Stimulated activated CD4-positive, alpha-beta T cell treated with anti-CD3 and anti-CD28 coated beads, Interleukin-4, amount 100 ng/mL, for 4 hours (primary cell): ENCODE data around the gene MYH9.
"Not testable (repeated sequence)": the region's sequence is repeated elsewhere in the genome, so short reads cannot be mapped to it uniquely, and the experiment has no call there.

Source experiments
- DNase-seq, 2 experiments: peaks; one replicate each; pipeline ENCODE4 v3.0.0-alpha.2; 2020

Gene MYH9

DNA sequence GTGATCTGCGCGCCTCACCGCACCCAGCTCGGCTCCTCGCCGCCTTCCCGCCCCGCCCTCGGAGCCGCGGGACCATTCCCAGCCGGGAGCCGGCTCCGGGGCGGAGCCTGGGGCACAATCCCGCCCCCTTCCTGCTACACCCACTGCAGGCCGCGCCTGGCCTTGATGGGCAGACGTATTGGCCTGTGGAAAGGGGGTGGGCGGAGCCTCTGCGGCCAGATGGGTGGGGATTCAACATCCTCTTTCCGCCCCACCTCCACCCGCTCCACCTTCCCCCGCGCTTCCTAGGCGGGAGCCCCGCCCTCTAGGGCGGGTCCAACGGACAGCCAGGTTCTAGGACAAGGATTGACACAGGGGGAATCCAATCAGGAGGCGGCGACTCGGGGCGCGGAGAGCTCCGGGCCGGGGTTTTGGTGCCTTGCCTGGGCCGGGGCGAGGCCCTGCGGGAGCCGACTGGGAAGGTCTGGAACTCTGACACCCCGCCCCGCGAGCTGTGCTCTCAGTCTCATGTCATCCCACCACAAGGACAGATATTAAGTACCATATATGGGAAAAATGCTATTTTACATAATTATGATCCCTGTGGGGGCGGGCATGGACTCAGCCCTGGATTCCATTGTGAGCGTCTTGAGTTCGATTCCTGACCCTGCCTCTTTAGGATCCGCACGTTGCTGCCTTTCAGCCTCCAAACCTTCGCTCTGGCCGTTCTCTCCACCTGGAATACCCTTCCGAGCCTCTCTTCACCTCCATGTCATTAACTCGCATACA, at the start of gene MYH9:
Gene MYH9 (minus strand): TSS at position 9 of the 768 bp plus-strand sequence. CDS start 38,731 bp downstream, outside the sequence.
- DNase-seq, result peak; percentile 98 to 99

GRCh38 chr22:36435516-36436415, 48.0 kb upstream of the MYH9 start:
- DNase-seq, result peak; percentile 42 to 80

DNA sequence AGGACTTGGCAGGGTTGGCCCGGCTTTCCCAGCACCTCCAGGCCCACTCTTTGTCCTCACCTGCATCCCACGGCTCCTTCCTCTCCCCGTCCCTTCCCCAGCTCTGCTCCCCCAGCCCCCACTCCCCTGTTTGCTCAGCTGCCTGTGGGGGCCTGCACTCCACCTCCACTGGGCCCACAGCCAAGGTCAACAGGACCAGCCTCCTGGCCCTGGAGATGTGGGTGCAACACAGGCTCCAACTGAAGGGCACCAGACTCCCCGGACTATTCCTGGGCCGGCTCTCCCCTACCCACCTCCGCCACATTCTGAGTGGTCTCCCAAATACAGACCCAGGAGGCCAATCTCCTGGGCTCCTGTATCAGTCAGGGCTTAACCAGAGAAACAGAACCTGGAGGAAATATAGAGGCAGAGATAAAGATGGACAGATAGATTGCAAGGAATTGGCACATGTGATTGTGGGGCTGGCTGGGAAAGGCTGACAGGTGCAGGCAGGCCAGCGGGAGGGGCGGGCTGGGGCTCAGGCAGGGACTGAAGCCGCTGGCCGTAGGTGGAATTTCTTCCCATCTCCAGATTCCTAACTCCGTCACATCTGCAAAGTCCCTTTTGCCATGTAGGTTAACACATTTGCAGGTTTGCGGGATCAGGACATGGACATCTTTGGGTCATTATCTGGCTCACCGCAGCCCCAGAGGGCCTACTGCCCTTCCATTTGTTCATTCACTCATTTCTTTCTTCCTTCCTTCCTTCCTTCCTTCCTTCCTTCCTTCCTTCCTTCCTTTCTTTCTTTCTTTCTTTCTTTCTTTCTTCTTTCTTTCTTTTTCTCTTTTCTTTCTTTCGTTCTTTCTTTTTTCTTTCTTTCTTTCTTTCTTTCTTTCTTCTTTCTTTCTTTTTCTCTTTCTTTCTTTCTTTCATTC, 45.8 kb upstream of the MYH9 start:
- no peak for DNase-seq

DNA sequence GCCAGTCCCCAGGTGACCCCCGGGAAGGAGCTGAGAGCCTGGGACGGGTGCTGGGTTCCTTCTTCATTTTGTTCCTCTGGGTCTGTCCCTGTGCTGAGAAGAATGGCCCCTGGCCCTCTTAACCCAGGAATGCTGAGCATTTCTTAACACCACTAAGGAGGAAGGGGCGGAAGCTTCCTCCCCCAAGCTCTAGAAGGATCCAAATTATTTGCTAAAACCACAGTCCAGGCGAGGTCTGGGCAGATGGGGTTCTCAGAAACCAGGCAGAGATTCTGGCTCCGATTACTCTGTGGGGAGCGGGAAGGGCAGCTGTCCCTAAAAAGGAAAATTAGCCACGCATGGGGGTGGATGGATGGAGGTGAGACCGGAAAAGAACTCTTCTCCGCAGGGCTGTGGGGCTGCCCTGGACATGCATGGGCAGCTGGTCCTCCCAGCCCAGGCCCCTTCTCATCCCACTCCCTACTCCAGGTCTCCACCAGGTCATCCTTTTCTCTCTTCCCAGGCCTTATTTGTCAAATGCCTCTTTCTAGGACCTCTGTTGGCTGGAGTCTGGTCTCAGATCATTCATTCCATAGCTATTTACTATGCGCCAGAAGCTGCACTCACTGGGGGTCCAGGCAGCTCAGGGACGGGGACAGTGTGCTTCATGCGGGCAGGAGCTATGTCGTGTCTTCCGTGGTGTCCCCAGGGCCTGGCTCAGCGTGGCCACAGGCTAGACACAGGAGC, 45.0 kb upstream of the MYH9 start:
- no peak for DNase-seq

DNA sequence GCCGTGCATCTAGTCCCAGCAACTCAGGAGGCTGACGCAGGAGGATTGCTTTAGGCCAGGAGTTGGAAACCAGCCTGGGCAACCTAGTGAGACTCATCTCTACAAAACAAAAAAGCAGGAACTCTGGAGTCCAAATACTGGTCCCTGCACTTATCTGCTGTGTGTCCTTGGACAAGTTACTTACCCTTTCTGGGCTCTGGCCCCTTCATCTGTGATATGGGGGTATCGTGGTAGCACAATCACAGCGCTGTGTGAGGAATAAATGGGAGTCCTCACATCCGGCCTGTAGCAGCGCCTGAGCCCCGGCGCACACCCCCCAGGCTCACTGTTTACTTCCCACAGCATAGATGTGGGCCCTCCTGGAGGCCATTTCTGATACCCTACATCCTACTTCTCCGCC, 44.2 kb upstream of the MYH9 start:
- no peak for DNase-seq

DNA sequence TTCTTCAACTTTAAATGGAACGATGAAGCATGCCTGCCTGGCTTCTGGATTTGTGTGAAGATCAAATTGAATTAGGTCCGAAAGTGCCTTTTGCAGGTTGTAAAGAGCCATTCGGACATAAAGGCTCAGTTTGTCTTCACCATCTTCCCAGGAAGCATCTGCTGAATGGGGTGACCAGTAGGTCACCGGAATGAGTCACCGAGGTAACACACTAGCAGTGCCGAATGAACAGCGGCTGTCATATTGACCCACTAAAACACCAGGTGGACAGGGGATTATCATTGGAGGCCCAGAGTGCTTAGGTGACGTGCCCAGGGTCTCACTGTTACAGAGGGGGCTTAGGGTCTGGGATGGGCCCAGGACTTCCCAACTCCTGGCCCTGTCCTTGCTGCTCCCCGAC, 43.1 kb upstream of the MYH9 start:
- DNase-seq, result no peak

DNA sequence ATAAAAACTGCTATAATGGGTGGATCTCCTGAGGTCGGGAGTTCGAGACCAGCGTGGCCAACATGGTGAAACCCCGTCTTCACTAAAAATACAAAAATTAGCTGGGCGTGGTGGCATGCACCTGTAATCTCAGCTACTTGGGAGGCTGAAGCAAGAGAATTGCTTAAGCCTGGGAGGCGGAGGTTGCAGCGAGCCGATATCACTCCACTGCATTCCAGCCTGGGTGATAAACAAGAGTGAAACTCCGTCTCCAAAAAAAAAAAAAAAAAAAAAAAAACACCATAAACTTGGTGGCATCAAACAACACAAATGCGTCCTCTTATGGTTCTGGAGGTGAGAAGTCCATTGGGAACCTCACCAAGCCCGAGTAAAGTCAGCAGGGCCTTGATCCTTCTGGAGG, 40.2 kb upstream of the MYH9 start:
- not testable (repeated sequence) for DNase-seq

DNA sequence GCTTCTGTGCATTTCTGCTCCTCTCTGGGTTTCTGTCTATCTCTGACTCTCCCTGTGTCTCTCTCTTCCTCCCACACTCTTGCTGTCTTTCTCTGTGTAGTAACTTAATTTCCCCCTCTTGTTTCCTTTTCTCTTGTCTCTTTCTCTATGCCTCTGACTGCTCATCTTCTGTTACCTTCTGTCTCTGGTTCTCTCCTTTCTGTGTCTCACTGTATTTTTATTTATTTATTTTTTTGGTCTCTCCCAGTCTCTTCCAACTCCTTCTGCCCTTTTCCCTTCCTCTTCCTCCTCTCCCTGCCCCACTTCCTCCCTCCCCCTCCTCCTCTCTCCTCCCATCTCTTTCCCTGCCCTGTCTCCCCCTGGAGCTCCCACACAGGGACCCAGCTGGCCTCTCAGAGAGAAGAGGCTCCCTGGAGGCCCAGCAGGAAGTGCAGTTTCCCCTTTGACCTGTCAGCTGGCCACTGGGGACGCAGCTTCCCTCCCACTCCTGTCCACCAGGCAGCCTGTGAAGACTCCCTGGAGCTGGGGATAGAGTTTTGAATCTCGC, 38.3 kb upstream of the MYH9 start:
- no peak for DNase-seq

DNA sequence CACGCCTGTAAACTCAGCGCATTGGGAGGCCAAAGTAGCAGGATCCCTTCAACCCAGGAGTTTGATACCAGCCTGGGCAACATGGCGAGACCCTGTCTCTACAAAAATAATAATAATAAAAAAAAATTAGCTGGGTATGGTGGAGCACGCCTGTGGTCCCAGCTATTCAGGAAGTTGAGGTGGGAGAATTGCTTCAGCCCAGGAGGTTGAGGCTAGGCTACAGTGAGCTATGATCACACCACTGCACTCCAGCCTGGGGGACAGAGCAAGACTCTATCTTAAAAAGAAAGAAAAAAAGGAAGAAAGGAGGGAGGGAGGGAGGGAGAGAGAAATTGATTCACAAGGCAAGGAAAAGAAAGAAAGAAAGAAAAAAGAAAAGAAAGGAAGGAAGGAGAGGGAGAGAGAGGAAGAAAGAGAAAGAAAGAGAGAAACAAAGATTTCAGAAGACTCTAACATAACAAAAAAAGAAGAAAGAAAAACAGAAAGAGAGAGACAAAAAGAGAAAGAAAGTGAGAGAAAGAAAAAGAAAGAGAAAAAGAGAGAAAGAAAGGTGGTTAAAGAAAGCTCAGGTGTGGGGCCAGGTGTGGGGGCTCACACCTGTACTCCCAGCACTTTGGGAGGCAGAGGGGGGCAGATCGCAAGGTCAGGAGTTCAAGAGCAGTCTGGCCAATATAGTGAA, 37.3 kb upstream of the MYH9 start:
- no peak for DNase-seq

DNA sequence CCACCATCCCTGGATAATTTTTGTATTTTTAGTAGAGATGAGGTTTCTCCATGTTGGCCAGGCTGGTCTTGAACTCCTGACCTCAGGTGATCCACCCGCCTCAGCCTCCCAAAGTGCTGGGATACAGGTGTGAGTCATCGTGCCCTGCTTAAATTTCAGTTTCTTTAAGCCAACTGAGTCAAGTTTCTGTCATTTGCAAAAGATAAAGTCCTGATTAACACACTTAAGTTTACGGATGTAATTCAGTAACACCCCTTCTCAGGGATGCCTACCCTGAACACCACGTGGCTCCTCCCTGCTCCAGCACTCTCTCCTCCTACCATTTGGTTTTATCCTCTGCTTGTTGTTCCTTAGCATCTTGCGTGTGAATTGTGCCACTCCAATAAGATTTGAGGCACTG, 36.7 kb upstream of the MYH9 start:
- not testable (repeated sequence) for DNase-seq

- no peak for DNase-seq
These were observed 36.0 kb upstream of the MYH9 start for GRCh38 chr22:36423461-36424404.

- no peak for DNase-seq
These were observed 34.7 kb upstream of the MYH9 start for GRCh38 chr22:36422287-36423014.

- DNase-seq, result no peak
These were observed 32.4 kb upstream of the MYH9 start for GRCh38 chr22:36419912-36420882.

DNA sequence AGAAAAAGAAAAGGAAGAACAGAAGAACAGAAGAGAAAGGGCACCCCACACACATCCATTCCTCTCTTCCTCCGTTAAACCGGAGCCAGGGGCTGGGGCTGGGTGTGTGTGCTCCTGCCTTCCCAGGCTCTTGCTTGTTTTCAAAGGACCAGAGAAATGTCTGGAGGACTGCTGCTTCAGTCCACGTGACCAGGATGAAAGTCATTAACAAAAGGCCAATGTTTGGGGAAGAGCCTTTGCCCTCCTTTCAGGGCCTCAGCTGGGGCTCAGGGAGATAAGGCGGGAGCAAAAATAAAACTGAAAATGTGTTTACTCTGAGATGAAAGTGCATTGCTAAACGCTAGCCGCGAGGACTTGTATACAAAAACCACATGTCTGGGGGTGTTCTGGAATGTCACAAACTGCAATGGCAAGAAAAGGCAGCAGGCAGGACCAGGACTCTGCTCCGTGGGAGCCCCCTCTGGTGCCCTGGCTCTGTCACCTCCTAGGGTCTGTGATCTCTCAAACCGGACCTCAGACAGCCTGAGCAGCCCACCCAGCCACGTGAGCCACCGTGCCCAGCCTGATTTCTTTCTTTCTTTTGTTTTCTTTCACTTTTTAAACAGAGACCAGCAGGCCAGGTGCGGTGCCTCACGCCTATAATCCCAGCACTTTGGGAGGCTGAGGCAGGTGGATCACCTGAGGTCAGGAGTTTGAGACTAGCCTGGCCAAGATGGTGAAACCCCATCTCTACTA, 31.6 kb upstream of the MYH9 start:
- DNase-seq, result no peak

DNA sequence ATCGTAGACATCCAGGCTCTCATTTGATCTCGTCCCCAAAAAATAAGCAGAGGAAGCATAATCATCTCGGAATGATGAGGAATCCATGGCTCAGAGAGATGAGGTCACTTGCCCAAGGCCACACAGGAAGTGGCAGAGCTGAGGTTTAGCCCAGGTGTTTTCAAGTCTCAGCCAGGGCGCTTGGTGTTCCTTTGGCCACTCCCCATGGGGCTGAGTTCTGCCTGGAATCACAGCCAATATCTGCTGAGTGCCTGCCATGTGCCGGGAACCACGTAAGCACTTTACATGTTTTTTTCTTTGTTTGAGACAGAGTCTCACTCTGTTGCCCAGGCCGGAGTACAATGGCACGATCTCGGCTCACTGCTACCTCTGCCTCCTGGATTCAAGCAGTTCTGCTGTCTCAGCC, 29.5 kb upstream of the MYH9 start:
- DNase-seq, result no peak

DNA sequence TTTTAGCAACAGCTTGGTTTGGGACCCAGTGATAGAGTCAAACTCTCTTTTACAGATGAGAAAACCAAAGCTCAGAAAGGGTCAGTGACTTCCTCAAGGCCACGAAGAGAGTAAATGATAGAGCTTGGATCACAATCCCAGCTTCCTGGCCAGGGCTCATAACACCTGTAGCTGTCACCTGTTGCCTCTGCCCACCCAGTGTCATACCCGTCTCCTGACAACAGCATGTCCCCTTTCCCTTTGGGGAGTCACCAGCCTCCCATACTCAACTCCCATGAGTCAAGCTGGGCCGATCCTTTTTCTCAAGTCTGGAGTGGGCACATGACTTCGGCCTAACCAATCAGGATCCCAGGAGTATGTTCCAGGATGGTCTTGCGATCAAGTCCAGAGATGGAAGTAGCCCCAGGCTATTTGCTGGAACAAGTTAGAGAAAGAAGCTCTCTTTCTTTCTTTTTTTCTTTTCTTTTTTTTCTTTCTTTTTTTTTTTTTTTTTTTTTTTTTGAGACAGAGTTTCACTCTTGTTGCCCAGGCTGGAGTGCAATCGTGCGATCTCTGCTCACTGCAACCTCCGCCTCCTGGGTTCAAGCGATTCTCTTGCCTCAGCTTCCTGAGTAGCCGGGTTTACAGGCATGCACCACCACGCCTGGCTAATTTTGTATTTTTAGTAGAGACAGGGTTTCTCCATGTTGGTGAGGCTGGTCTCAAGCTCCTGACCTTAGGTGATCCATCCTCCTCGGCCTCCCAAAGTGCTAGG, 27.8 kb upstream of the MYH9 start:
- no peak for DNase-seq
